Neuronal stem cell (in vitro differentiated cells): Measurements from ENCODE around the gene FAM186B.

Experiments
- DNase-seq: peaks from one replicate; pipeline ENCODE4 v3.0.0-alpha.2; 2013; ENCODE audit warnings: low spot score
- H2AFZ ChIP-seq: one replicate; pipeline ENCODE4 v1.6.1; 2013; ENCODE audit warnings: mild to moderate bottlenecking, low read length, inconsistent platforms
- H2AK5ac ChIP-seq: 2 replicates; pipeline ENCODE4 v1.6.1; 2013; ENCODE audit warnings: low read depth, mild to moderate bottlenecking, inconsistent platforms, low read length, moderate library complexity, mixed read lengths
- H2BK120ac ChIP-seq: 2 replicates; pipeline ENCODE4 v1.6.1; 2013; ENCODE audit warnings: low read depth, mild to moderate bottlenecking, inconsistent platforms, low read length, moderate library complexity, mixed read lengths
- H2BK12ac ChIP-seq: one replicate; pipeline ENCODE4 v1.6.1; 2013; ENCODE audit warnings: low read length, inconsistent platforms
- H2BK15ac ChIP-seq: 2 replicates; pipeline ENCODE4 v1.6.1; 2013; ENCODE audit warnings: mild to moderate bottlenecking, low read length, inconsistent platforms, mixed read lengths
- H2BK5ac ChIP-seq: one replicate; pipeline ENCODE4 v1.6.1; 2013; ENCODE audit warnings: inconsistent platforms, mild to moderate bottlenecking, low read length, moderate library complexity
- H3K14ac ChIP-seq: one replicate; pipeline ENCODE4 v1.6.1; 2013; ENCODE audit warnings: low read length, inconsistent platforms
- H3K18ac ChIP-seq: 2 replicates; pipeline ENCODE4 v1.6.1; 2013; ENCODE audit warnings: low read length, inconsistent platforms
- H3K23ac ChIP-seq: 2 replicates; pipeline ENCODE4 v1.6.1; 2013; ENCODE audit warnings: low read depth, mild to moderate bottlenecking, mixed read lengths, low read length, inconsistent platforms; ENCODE audit not compliant: poor library complexity
- H3K27ac ChIP-seq: replicated peaks from 3 replicates; pipeline ENCODE4 v1.5.1; 2013; ENCODE audit warnings: low read length, inconsistent platforms
- H3K27me3 ChIP-seq, 3 experiments: 2 replicates each; pipeline ENCODE4 v1.6.1; 2013; ENCODE audit warnings: low read length in 3 of 3, mild to moderate bottlenecking in 2 of 3, inconsistent platforms in 1 of 3, low read depth in 1 of 3, mixed read lengths in 1 of 3, moderate library complexity in 1 of 3; ENCODE audit not compliant: control insufficient read depth in 3 of 3, insufficient read depth in 3 of 3
- H3K36me3 ChIP-seq, 2 donors: replicated peaks in 1 of 2; 2 replicates each; pipeline ENCODE4 v1.6.1; 2013; ENCODE audit warnings: low read length in 2 of 2; ENCODE audit not compliant: control insufficient read depth in 2 of 2, insufficient read depth in 2 of 2
- H3K4ac ChIP-seq: 2 replicates; pipeline ENCODE4 v1.6.1; 2013; ENCODE audit warnings: inconsistent platforms, mild to moderate bottlenecking, low read length, moderate library complexity
- H3K4me1 ChIP-seq, 2 donors: 1 replicate in 1 of 2; 2 replicates in 1 of 2; pipeline ENCODE4 v1.6.1; 2013; ENCODE audit warnings: low read length in 2 of 2, low read depth in 1 of 2; ENCODE audit not compliant: control insufficient read depth in 2 of 2, insufficient read depth in 1 of 2
- H3K4me2 ChIP-seq: one replicate; pipeline ENCODE4 v1.6.1; 2013; ENCODE audit warnings: mild to moderate bottlenecking, low read length, inconsistent platforms; ENCODE audit not compliant: insufficient read depth, poor library complexity, severe bottlenecking
- H3K4me3 ChIP-seq, 2 donors: 2 replicates each; pipeline ENCODE4 v1.5.1; 2013; ENCODE audit warnings: low read length in 2 of 2, mild to moderate bottlenecking in 2 of 2, inconsistent platforms in 1 of 2, moderate library complexity in 1 of 2
- H3K79me1 ChIP-seq: one replicate; pipeline ENCODE4 v1.6.1; 2013; ENCODE audit warnings: low read depth, mild to moderate bottlenecking, inconsistent platforms, low read length, moderate library complexity
- H3K9ac ChIP-seq: one replicate; pipeline ENCODE4 v1.6.1; 2013; ENCODE audit warnings: mild to moderate bottlenecking, low read depth, low read length, inconsistent platforms; ENCODE audit not compliant: poor library complexity
- H3K9me3 ChIP-seq, 2 donors: replicated peaks in 1 of 2; 2 replicates each; pipeline versions ENCODE3 to v1.6.1; 2013; ENCODE audit warnings: low read length in 2 of 2, mild to moderate bottlenecking in 2 of 2, inconsistent platforms in 1 of 2, low read depth in 1 of 2, mixed read lengths in 1 of 2, moderate library complexity in 1 of 2; ENCODE audit not compliant: control insufficient read depth in 2 of 2, insufficient read depth in 1 of 2
- H4K8ac ChIP-seq: one replicate; pipeline ENCODE4 v1.6.1; 2013; ENCODE audit warnings: low read depth, mild to moderate bottlenecking, inconsistent platforms, low read length, moderate library complexity
- H4K91ac ChIP-seq: one replicate; pipeline ENCODE4 v1.6.1; 2013; ENCODE audit warnings: low read length, low read depth, mild to moderate bottlenecking, inconsistent platforms; ENCODE audit not compliant: poor library complexity
- WGBS, 2 donors: extraction: QIAGEN DNeasy Blood & Tissue Kit; methylation state at CpG; one replicate each; pipeline ENCODE4 v1.1.7; 2013; ENCODE audit warnings: missing lambda C conversion rate in 2 of 2, mixed read lengths in 1 of 2; ENCODE audit not compliant: insufficient read length in 2 of 2, insufficient replicate concordance in 1 of 2; ENCODE audit errors: extremely low coverage in 2 of 2; 5-methylcytosine and 5-hydroxymethylcytosine counted together

Gene FAM186B

DNA sequence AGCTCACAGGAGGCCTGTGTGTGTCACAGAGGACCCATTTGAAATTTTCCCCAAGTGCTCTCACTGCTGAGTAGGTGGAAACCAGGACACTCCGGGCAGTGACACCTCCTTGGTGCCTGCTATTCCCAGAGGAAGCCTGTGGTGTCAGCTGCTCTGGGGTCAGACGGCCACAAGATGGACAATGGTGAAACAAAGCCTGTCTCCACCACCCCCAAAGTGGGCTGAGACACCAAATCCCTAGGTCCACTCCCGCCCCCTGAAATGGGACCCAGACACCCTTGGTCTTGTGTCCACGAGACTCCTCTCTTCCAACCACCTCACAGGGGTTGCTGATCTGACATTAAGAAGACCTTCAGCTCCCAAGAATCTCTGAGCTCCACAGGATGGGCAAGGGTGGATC is 59.6 kb downstream of the FAM186B start:
- Histone ChIP-seq H4K91ac (no peak overlapping the region), H2BK12ac (no peak overlapping the region), H2AFZ (no peak overlapping the region), H2BK5ac (no peak overlapping the region), H3K9ac (no peak overlapping the region), H2AK5ac (no peak overlapping the region), H3K4me2 (no peak overlapping the region), H3K9me3 (no peaks in the 10 kb centered on the region), H2BK120ac (no peak overlapping the region), H3K27me3 (peaks cover 7 to 94% (median 75%) of the 10 kb centered on the region in 3 experiments), H4K8ac (no peak overlapping the region), H3K4me3 (no peak overlapping the region), H3K23ac (no peak overlapping the region), H2BK15ac (no peak overlapping the region), H3K27ac (no peak overlapping the region), H3K79me1 (peaks cover 4% of the 10 kb centered on the region), H3K14ac (no peak overlapping the region), H3K4ac (no peak overlapping the region), H3K4me1 (peaks cover 14 to 22% of the 10 kb centered on the region in 2 donors), H3K36me3 (no peaks in the 10 kb centered on the region), H3K18ac (no peak overlapping the region)
- DNase-seq, result no peak
- WGBS, 2 donors, result no CpG with 5 or more reads among the region's 4 CpGs

- Histone ChIP-seq H3K4me2 (peak overlapping the region; percentile 36), H3K27ac (no peak overlapping the region), H3K79me1 (peaks cover 4% of the 10 kb centered on the region), H2BK12ac (no peak overlapping the region), H2BK15ac (peak overlapping the region; percentile 2), H2AFZ (peak overlapping the region; percentile 65), H4K91ac (peak overlapping the region; percentile 57), H2BK120ac (no peak overlapping the region), H3K23ac (peak overlapping the region; percentile 60), H3K18ac (peak overlapping the region; percentile 80), H3K14ac (no peak overlapping the region), H3K4me1 (peaks cover 14 to 16% of the 10 kb centered on the region in 2 donors), H3K9me3 (peaks cover 0 to 2% of the 10 kb centered on the region in 2 donors), H2BK5ac (peak overlapping the region; percentile 48), H3K9ac (peak overlapping the region; percentile 87), H3K27me3 (peaks cover 22 to 95% (median 86%) of the 10 kb centered on the region in 3 experiments), H4K8ac (no peak overlapping the region), H3K4ac (no peak overlapping the region), H3K4me3 (no peak overlapping the region), H3K36me3 (no peaks in the 10 kb centered on the region), H2AK5ac (peak overlapping the region; percentile 89)
- DNase-seq, result no peak
- no CpG with 5 or more reads among the region's 39 CpGs for whole genome bisulfite sequencing, 2 donors
Observed at GRCh38 chr12:49543914-49544815, 61.3 kb downstream of the FAM186B start.

DNA sequence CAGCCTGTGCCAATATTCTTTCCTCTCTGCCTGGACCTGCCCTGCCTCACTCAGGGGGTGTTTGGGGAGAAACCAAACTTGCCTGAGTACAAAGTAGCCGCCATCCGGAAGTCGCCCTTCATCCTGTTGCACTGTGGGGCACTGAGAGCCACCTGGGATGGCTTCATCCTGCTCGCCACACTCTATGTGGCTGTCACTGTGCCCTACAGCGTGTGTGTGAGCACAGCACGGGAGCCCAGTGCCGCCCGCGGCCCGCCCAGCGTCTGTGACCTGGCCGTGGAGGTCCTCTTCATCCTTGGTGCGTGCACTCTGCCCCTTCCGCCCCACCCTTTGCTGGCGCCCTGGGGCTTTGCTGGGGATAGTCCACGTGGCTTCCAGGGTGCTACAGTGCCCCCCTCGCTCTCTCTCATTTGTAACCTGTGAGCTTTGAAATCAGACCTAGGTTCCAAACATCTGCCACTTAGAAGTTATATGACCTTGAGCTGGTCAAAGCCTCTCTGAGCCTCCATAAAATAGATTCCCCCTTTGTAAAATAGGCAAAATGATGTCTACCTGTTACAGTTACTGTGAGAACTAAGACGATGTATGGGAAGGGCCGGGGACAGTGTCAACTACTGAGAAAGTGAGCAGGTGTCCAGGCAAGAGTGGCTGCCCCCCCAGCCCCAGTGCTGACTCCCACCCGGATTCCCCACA is 62.1 kb downstream of the FAM186B start:
- Histone ChIP-seq H3K4me1 (peaks cover 11 to 14% of the 10 kb centered on the region in 2 donors), H3K27me3 (peaks cover 25 to 92% (median 85%) of the 10 kb centered on the region in 3 experiments), H2BK15ac (no peak overlapping the region), H3K14ac (no peak overlapping the region), H2AFZ (no peak overlapping the region), H3K27ac (no peak overlapping the region), H2BK12ac (no peak overlapping the region), H3K4me2 (no peak overlapping the region), H3K36me3 (no peaks in the 10 kb centered on the region), H3K4ac (no peak overlapping the region), H3K9me3 (peaks cover 0 to 2% of the 10 kb centered on the region in 2 donors), H4K8ac (no peak overlapping the region), H3K79me1 (peaks cover 1% of the 10 kb centered on the region), H3K23ac (peak overlapping the region; percentile 58), H4K91ac (no peak overlapping the region), H3K9ac (no peak overlapping the region), H2BK120ac (no peak overlapping the region), H3K18ac (peak overlapping the region; percentile 80), H2BK5ac (no peak overlapping the region), H3K4me3 (no peak overlapping the region), H2AK5ac (no peak overlapping the region)
- no peak for DNase-seq
- WGBS, 2 donors, result no CpG with 5 or more reads among the region's 20 CpGs
